Heart right ventricle (tissue), 16 donors: ENCODE results near the gene RAC3. TPM values are rescaled to one million over a fixed set of nuclear protein-coding genes. Genes with fewer than 3 reads are reported as not detected.

Experiments
- ATAC-seq, 8 donors: fragments of 200-7000 bp; cut with Tn5 transposase; one replicate each; pipeline ENCODE4 v1.9.1; 2020; ENCODE audit warnings: mild to moderate bottlenecking in 8 of 8, moderate library complexity in 8 of 8, moderate number of reproducible peaks in 1 of 8
- DNase-seq, 2 donors: peaks; one replicate each; pipeline ENCODE4 v3.0.0-alpha.2; 2020
- H3K27ac ChIP-seq, 10 donors: fragments of 200-600 bp; sonication (generic) in 2 of 10; one replicate each; pipeline versions ENCODE4 v1.5.0 to v1.8.0; 2020 to 2022; ENCODE audit warnings: mild to moderate bottlenecking in 3 of 10
- H3K27me3 ChIP-seq, 7 donors: fragments of 200-600 bp; one replicate each; pipeline ENCODE4 v1.8.0; 2021 to 2022; ENCODE audit warnings: mild to moderate bottlenecking in 2 of 7
- H3K36me3 ChIP-seq, 9 donors: fragments of 200-600 bp; sonication (generic) in 1 of 9; one replicate each; pipeline versions ENCODE4 v1.5.0 to v1.8.0; 2020 to 2022; ENCODE audit warnings: mild to moderate bottlenecking in 2 of 9
- H3K4me1 ChIP-seq, 9 donors: fragments of 200-600 bp; sonication (generic) in 1 of 9; one replicate each; pipeline versions ENCODE4 v1.5.0 to v1.8.0; 2020 to 2022; ENCODE audit warnings: mild to moderate bottlenecking in 4 of 9
- H3K4me3 ChIP-seq, 10 donors: fragments of 200-600 bp; sonication (generic) in 2 of 10; one replicate each; pipeline versions ENCODE4 v1.5.0 to v1.8.0; 2020 to 2022; ENCODE audit warnings: mild to moderate bottlenecking in 7 of 10, moderate library complexity in 2 of 10
- H3K9me3 ChIP-seq, 11 donors: fragments of 200-600 bp in 10 of 11; sonication (generic) in 2 of 11; one replicate each; pipeline versions ENCODE4 v1.5.0 to v1.8.0; 2013 to 2022; ENCODE audit warnings: mild to moderate bottlenecking in 2 of 11, control low read depth in 1 of 11, moderate library complexity in 1 of 11
- WGBS, 2 donors: extraction: QIAGEN DNeasy Blood & Tissue Kit; methylation state at CpG; one replicate each; pipeline ENCODE4 v1.1.7; 2013; ENCODE audit warnings: inconsistent platforms in 1 of 2; 5-methylcytosine and 5-hydroxymethylcytosine counted together
- intact Hi-C, 10 donors: fragments of 100-400 bp; cut with DNase I; formaldehyde crosslinking; loops; one replicate each; pipeline versions ENCODE4 v1.11.1 to v1.14.2; 2022
- polyA plus RNA-seq, 2 donors: library from polyadenylated mRNA; stranded (reverse); fragments of 200-250 nt; gene quantifications; one replicate each; pipeline ENCODE4 v1.2.3, GENCODE V29; 2013
- total RNA-seq, 10 donors: library from RNA; stranded (reverse); fragmentation: NEBNext Ultra II Directional in 3 of 10; extraction: Animal tissue kit (Norgen Biotek cat#: 25700) in 3 of 10; gene quantifications; one replicate each; pipeline versions ENCODE4 v1.2.1 to v1.2.4, GENCODE V29; 2021 to 2023
- TF ChIP-seq, protein P1 (sequence below), 9 donors: fragments of 200-600 bp; sonication (generic) in 2 of 9; IDR thresholded peaks; one replicate each; pipeline versions ENCODE4 v1.5.0 to v1.8.0; 2021 to 2022; ENCODE audit warnings: antibody characterized with exemption in 9 of 9, mild to moderate bottlenecking in 5 of 9, moderate library complexity in 1 of 9
- donor health status: Arrhythmogenic right ventricular cardiomyopathy.
- donor health status: ischemic (EF 13 %, LVEDD 7.1; RV severe dilation, severe dysfunction).
- donor health status: healthy with polysubstance abuse.
- donor health status: DM: no; HTN: yes; CAD: no.
- donor health status: DM: no; HTN: no; CAD: no.
- donor health status: ischemic (EF 25% LVEDD 6.9; RV normal size, moderate dysfunction).
- donor health status: ischemic (EF 25% LVEDD 5.7; RV mildly dilated, moderate dysfunction).
- donor health status: healthy.
- donor health status: DM: yes; HTN: yes; CAD: no.
- donor health status: Ischemic cardiomyopathy.
- donor health status: ischemic (EF 35%, LVEDD 5.7; RV mildly dilated, moderate dysfunction).
- donor health status: nonischemic (EF 11% LVEDD 7.7; RV severe dilation, severe dysfunction).
- donor health status: DM: yes; HTN: yes; CAD: no.
- donor health status: PGD.
- donor health status: ischemic (EF 29% LVEDD 5.4; RV normal size, mild dysfunction).
- donor health status: nonischemic (EF 23%, LVEDD 6.1; RV moderate dilation, normal function).

Gene RAC3
- total and polyA plus RNA-seq, 12 donors = 0.82 to 3.3 (median 1.1) TPM

DNA sequence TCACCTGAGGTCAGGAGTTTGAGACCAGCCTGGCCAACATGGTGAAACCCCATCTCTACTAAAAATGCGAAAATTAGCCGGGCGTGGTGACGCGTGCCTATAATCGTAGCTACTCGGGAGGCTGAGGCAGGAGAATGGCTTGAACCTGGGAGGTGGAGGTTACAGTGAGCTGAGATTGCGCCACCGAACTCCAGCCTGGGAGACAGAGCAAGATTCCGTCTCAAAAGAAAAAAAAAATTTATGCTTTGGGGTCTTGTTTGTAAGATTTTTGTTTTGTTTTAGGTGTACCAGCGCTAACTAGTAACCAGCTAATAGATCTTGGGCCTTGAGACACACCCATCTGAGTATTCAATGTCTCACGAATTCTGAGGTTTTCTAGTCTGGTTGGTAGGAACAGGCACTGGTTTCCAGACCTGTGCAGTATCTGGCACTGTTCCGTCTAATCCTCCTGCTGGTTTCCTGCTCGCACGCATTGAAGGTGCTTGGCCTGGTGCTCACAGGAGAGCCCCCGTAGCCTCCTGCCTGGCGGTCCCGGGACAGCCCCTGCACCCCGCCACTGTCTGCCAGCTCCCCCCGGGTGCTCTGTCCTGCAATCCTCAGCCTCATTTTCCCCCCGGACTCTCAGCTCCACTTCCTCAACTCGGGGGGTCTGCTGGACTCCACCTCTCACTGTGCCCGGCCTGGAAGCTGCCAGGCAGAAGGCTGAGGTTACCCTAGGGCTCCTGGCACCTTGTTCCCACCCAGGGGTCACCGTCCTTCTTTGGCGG lies 44.7 kb downstream of the RAC3 start:
- 82 to 83% methylated on average over 25 of the region's 25 CpGs for WGBS, 2 donors
- no peaks in the 10 kb centered on the region for H3K9me3 ChIP-seq
- H3K27ac ChIP-seq = no peak overlapping the region
- no peak for ATAC-seq
- TF ChIP-seq, protein P1, sequence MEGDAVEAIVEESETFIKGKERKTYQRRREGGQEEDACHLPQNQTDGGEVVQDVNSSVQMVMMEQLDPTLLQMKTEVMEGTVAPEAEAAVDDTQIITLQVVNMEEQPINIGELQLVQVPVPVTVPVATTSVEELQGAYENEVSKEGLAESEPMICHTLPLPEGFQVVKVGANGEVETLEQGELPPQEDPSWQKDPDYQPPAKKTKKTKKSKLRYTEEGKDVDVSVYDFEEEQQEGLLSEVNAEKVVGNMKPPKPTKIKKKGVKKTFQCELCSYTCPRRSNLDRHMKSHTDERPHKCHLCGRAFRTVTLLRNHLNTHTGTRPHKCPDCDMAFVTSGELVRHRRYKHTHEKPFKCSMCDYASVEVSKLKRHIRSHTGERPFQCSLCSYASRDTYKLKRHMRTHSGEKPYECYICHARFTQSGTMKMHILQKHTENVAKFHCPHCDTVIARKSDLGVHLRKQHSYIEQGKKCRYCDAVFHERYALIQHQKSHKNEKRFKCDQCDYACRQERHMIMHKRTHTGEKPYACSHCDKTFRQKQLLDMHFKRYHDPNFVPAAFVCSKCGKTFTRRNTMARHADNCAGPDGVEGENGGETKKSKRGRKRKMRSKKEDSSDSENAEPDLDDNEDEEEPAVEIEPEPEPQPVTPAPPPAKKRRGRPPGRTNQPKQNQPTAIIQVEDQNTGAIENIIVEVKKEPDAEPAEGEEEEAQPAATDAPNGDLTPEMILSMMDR (IDR thresholded peaks at IDR 0.05) = no peak
- H3K27me3 ChIP-seq = no peaks in the 10 kb centered on the region
- H3K36me3 ChIP-seq = peaks cover 0 to 30% (median 15%) of the 10 kb centered on the region in 9 donors
- intact Hi-C loops = no loop called here
- no peak for DNase-seq
- H3K4me1 ChIP-seq = peaks cover 0 to 6% (median 0%) of the 10 kb centered on the region in 9 donors
- no peak overlapping the region for H3K4me3 ChIP-seq

- TF ChIP-seq, protein P1 (IDR thresholded peaks at IDR 0.05) = no peak
- no peak for DNase-seq
These were observed 45.5 kb downstream of the RAC3 start for GRCh38 chr17:82076785-82077591.

DNA sequence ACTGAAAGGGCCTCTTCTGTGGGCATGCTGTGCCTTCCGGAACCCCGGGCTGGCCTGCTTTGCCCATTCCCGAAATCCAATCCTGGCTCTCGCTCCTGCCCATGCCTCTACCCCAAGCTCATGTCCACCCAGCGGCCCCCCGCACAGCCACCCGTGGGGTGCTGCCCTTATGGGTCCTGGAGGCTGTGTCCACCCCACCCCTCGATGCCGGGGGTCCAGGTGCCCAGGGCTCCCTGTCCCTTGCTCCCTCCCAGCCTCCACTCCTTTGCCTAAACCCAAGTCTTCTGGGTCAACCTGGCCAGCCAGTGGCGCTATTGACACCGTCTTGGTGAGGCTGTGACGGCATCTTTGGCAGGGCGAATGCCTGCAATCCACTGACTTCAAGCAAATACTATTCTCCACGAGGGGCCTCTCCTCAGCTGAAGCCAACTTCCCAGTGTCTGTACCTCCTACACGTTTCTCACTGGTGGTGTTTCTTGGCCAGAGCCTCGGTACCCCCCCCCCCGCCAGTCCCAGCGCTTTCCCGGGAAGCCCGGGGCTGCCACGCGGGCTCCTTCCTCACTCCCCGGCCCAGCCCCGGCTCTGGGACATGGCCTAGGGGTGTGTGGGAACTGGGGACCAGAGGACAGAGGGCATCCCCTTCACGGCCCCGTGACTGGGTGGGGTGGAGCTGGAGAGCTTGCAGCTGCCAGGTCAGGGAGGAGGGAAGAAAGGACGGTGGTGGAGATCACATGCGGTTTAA lies 46.3 kb downstream of the RAC3 start:
- WGBS, 2 donors = 63 to 65% methylated on average over 28 of the region's 28 CpGs
- Histone ChIP-seq H3K9me3 (no peaks in the 10 kb centered on the region), H3K36me3 (peaks cover 0 to 45% (median 25%) of the 10 kb centered on the region in 9 donors), H3K27me3 (no peaks in the 10 kb centered on the region), H3K4me1 (peaks cover 0 to 6% (median 0%) of the 10 kb centered on the region in 9 donors), H3K4me3 (no peak overlapping the region), H3K27ac (no peak overlapping the region)
- DNase-seq (no peak), ATAC-seq (peak in 7 of 8 donors; percentile 16 to 69 (median 46))
- TF ChIP-seq, protein P1 (IDR thresholded peaks at IDR 0.05) = peak in 1 of 9 donors; percentile 17
- intact Hi-C loops = no loop called here

More at GRCh38 chr17:82076785-82077591, 45.5 kb downstream of the RAC3 start:
- 70% methylated on average over 20 to 21 of the region's 21 CpGs for WGBS, 2 donors
- no peaks in the 10 kb centered on the region for H3K9me3 ChIP-seq
- H3K4me3 ChIP-seq = no peak overlapping the region
- peak in 7 of 8 donors; percentile 19 to 44 (median 31) for ATAC-seq
- intact Hi-C loops = no loop called here
- H3K4me1 ChIP-seq = peaks cover 0 to 6% (median 0%) of the 10 kb centered on the region in 9 donors
- H3K27ac ChIP-seq = no peak overlapping the region
- H3K36me3 ChIP-seq = peaks cover 0 to 37% (median 19%) of the 10 kb centered on the region in 9 donors
- no peaks in the 10 kb centered on the region for H3K27me3 ChIP-seq

GRCh38 chr17:82078433-82078832 lies 47.0 kb downstream of the RAC3 start:
- DNase-seq = no peak
- Histone ChIP-seq H3K4me3 (no peak overlapping the region), H3K36me3 (peaks cover 0 to 52% (median 31%) of the 10 kb centered on the region in 9 donors), H3K9me3 (no peaks in the 10 kb centered on the region), H3K4me1 (peaks cover 0 to 6% (median 0%) of the 10 kb centered on the region in 9 donors), H3K27ac (no peak overlapping the region), H3K27me3 (no peaks in the 10 kb centered on the region)
- TF ChIP-seq, protein P1 (IDR thresholded peaks at IDR 0.05) = no peak
- intact Hi-C loops = no loop called here
- no peak for ATAC-seq
- 93 to 95% methylated on average over 18 of the region's 18 CpGs for WGBS, 2 donors
